HepG2 (cell line): ENCODE measurements around the gene ING5. TPM values are rescaled to one million over a fixed set of nuclear protein-coding genes. Genes with fewer than 3 reads are reported as not detected.
A peak's percentile ranks its signal among the peaks of the same experiment; 100 is the strongest.

ENCODE experiments used
- DMAP1 ChIP-seq: IDR thresholded peaks from 2 replicates; pipeline ENCODE4 v1.6.1; 2016
- HNRNPK ChIP-seq: fragments of 200-400 bp; formaldehyde crosslinking; IDR thresholded peaks from 2 replicates; pipeline ENCODE4 v1.6.1; 2018; ENCODE audit warnings: low read length, low read depth, moderate library complexity, mild to moderate bottlenecking; ENCODE audit not compliant: poor library complexity, severe bottlenecking
- HNRNPL ChIP-seq: fragments of 200-400 bp; formaldehyde crosslinking; IDR thresholded peaks from 2 replicates; pipeline ENCODE4 v1.6.1; 2017; ENCODE audit warnings: mild to moderate bottlenecking, low read depth, low read length
- MBD4 ChIP-seq: IDR thresholded peaks from 2 replicates; pipeline ENCODE4 v1.6.1; 2012; ENCODE audit warnings: low read length, inconsistent platforms, borderline replicate concordance
- MED1 ChIP-seq: sonication (generic); formaldehyde crosslinking; IDR thresholded peaks from 2 replicates; pipeline ENCODE4 v1.4.0; 2020; ENCODE audit warnings: missing genetic modification reagents
- ZKSCAN8 ChIP-seq: IDR thresholded peaks from 2 replicates; pipeline ENCODE4 v1.6.1; 2016; ENCODE audit warnings: borderline replicate concordance, missing genetic modification reagents, missing compliant biosample characterization
- ZNF367 ChIP-seq: sonication (generic); formaldehyde crosslinking; IDR thresholded peaks from 2 replicates; pipeline ENCODE4 v1.4.0; 2020; ENCODE audit warnings: missing genetic modification reagents, borderline replicate concordance
- ZNF558 ChIP-seq: sonication (generic); formaldehyde crosslinking; IDR thresholded peaks from 2 replicates; pipeline ENCODE4 v1.9.0; 2022; ENCODE audit warnings: mild to moderate bottlenecking, missing genetic modification reagents, borderline replicate concordance
- ZNF747 ChIP-seq: sonication (generic); formaldehyde crosslinking; IDR thresholded peaks from 2 replicates; pipeline ENCODE4 v1.8.1; 2023; ENCODE audit warnings: missing genetic modification reagents, mild to moderate bottlenecking, borderline replicate concordance
- ZNF780A ChIP-seq: sonication (generic); formaldehyde crosslinking; IDR thresholded peaks from 2 replicates; pipeline ENCODE4 v1.8.0; 2022; ENCODE audit warnings: mild to moderate bottlenecking, missing genetic modification reagents, moderate library complexity
- ZSCAN29 ChIP-seq: sonication (generic); formaldehyde crosslinking; conservative IDR thresholded peaks from 2 replicates; pipeline ENCODE4 v1.4.0; 2020; ENCODE audit warnings: mild to moderate bottlenecking, missing genetic modification reagents
- polyA plus RNA-seq, 8 experiments: library from polyadenylated mRNA; depleted of rRNA in 3 of 8; stranded (reverse) in 7 of 8; unstranded in 1 of 8; fragments of >200 nt; fragmentation: Illumina TruSeq in 4 of 8; extraction: Trizol in 4 of 8; gene quantifications; 2 replicates each; pipeline versions ENCODE4 v1.2.1 to v1.2.3, GENCODE V29; 2011 to 2016; ENCODE audit warnings: low read depth in 4 of 8, missing spikeins in 1 of 8, mixed read lengths in 1 of 8; ENCODE audit not compliant: insufficient read depth in 1 of 8
- total RNA-seq, 5 experiments: library from RNA; depleted of rRNA; stranded (reverse); fragments of >200 nt; fragmentation: Illumina TruSeq; extraction: Trizol; gene quantifications; 2 replicates each; pipeline ENCODE4 v1.2.3, GENCODE V29; 2016; ENCODE audit warnings: low read depth in 1 of 5
- TF ChIP-seq, protein P1 (sequence below): sonication (generic); formaldehyde crosslinking; IDR thresholded peaks from 2 replicates; pipeline ENCODE4 v1.5.0; 2020; ENCODE audit warnings: missing genetic modification reagents
- TF ChIP-seq, protein P2 (sequence below): sonication (generic); formaldehyde crosslinking; IDR thresholded peaks from 2 replicates; pipeline ENCODE4 v1.4.0; 2020; ENCODE audit warnings: missing genetic modification reagents, mild to moderate bottlenecking, borderline replicate concordance
- TF ChIP-seq, protein P3 (sequence below): sonication (generic); formaldehyde crosslinking; IDR thresholded peaks from 2 replicates; pipeline ENCODE4 v1.4.0; 2020; ENCODE audit warnings: mild to moderate bottlenecking, missing genetic modification reagents
- TF ChIP-seq, protein P4 (sequence below): IDR thresholded peaks from 2 replicates; pipeline ENCODE4 v1.6.1; 2018; ENCODE audit warnings: missing genetic modification reagents
- TF ChIP-seq, protein P5 (sequence below): sonication (generic); formaldehyde crosslinking; IDR thresholded peaks from 2 replicates; pipeline ENCODE4 v1.9.0; 2021; ENCODE audit warnings: missing genetic modification reagents, borderline replicate concordance

Gene ING5
- total and polyA plus RNA-seq, 2 of the 13 experiments (the other 11 are each of a cell fraction or from before 2014, with no cell fraction given), result 61.9 to 71.9 TPM

DNA sequence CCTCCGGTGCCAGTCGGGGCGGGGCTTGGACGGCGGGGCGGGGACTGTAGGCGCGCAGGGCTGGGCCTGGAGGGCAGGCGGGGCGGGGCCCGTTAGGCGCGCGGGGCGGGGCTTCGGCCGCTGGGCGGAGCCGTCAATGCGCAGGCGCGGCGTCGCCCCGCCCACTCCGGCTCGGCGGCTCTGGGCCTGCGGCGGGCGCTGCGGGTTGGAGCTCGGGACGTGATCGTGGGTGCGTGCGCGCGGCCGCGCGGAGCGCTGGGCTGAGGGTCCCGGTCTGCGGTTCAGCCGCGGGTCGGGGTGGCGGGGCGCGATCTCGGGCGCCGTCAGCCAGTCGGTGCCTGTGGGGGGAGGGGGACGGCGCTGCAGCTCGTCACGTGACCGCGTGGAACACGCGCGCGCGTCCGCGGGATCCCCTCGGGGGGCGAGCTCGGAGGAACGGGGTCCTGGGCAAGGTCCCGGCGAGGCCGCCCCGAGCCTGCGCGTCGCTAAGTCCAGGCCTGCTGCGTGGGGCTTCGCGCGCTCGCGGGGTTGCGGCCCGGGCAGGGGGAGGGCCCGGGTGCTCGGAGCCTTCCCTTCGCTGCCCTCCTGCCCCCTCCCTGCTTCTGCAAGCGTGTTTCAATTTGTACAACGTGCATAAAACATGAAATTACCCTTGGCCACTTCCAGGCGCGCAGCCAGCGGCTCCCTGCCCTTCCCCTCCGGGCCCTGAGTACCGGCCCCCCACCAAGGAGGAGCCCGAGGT lies 32.8 kb downstream of the ING5 start, which contains the start of gene D2HGDH (continued):
- no peak for TF ChIP-seq ZSCAN29 (CRISPR knock-in tag)
- peak; percentile 15; the same call in 1 of the 2 replicates for TF ChIP-seq ZNF367 (CRISPR knock-in tag)
- no peak for TF ChIP-seq ZNF747 (CRISPR knock-in tag)
- no peak for TF ChIP-seq MBD4
- TF ChIP-seq MED1 (CRISPR knock-in tag), result peak; percentile 14; the same call in 1 of the 2 replicates
- no peak for TF ChIP-seq ZKSCAN8 (CRISPR knock-in tag)
- 0 out of 2 replicates have a peak, but pooled peaks have one; percentile 3 for TF ChIP-seq ZNF780A
- TF ChIP-seq, protein P1, sequence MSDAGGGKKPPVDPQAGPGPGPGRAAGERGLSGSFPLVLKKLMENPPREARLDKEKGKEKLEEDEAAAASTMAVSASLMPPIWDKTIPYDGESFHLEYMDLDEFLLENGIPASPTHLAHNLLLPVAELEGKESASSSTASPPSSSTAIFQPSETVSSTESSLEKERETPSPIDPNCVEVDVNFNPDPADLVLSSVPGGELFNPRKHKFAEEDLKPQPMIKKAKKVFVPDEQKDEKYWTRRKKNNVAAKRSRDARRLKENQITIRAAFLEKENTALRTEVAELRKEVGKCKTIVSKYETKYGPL, result no peak
- no peak; the same call in 1 of the 2 replicates for TF ChIP-seq DMAP1 (CRISPR knock-in tag)
- TF ChIP-seq, protein P2, sequence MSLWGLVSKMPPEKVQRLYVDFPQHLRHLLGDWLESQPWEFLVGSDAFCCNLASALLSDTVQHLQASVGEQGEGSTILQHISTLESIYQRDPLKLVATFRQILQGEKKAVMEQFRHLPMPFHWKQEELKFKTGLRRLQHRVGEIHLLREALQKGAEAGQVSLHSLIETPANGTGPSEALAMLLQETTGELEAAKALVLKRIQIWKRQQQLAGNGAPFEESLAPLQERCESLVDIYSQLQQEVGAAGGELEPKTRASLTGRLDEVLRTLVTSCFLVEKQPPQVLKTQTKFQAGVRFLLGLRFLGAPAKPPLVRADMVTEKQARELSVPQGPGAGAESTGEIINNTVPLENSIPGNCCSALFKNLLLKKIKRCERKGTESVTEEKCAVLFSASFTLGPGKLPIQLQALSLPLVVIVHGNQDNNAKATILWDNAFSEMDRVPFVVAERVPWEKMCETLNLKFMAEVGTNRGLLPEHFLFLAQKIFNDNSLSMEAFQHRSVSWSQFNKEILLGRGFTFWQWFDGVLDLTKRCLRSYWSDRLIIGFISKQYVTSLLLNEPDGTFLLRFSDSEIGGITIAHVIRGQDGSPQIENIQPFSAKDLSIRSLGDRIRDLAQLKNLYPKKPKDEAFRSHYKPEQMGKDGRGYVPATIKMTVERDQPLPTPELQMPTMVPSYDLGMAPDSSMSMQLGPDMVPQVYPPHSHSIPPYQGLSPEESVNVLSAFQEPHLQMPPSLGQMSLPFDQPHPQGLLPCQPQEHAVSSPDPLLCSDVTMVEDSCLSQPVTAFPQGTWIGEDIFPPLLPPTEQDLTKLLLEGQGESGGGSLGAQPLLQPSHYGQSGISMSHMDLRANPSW (CRISPR knock-in tag), result no peak
- TF ChIP-seq ZNF558 (CRISPR knock-in tag), result peak; percentile 39; the same call in 1 of the 2 replicates
- peak; percentile 7 for TF ChIP-seq HNRNPK
- TF ChIP-seq, protein P3, sequence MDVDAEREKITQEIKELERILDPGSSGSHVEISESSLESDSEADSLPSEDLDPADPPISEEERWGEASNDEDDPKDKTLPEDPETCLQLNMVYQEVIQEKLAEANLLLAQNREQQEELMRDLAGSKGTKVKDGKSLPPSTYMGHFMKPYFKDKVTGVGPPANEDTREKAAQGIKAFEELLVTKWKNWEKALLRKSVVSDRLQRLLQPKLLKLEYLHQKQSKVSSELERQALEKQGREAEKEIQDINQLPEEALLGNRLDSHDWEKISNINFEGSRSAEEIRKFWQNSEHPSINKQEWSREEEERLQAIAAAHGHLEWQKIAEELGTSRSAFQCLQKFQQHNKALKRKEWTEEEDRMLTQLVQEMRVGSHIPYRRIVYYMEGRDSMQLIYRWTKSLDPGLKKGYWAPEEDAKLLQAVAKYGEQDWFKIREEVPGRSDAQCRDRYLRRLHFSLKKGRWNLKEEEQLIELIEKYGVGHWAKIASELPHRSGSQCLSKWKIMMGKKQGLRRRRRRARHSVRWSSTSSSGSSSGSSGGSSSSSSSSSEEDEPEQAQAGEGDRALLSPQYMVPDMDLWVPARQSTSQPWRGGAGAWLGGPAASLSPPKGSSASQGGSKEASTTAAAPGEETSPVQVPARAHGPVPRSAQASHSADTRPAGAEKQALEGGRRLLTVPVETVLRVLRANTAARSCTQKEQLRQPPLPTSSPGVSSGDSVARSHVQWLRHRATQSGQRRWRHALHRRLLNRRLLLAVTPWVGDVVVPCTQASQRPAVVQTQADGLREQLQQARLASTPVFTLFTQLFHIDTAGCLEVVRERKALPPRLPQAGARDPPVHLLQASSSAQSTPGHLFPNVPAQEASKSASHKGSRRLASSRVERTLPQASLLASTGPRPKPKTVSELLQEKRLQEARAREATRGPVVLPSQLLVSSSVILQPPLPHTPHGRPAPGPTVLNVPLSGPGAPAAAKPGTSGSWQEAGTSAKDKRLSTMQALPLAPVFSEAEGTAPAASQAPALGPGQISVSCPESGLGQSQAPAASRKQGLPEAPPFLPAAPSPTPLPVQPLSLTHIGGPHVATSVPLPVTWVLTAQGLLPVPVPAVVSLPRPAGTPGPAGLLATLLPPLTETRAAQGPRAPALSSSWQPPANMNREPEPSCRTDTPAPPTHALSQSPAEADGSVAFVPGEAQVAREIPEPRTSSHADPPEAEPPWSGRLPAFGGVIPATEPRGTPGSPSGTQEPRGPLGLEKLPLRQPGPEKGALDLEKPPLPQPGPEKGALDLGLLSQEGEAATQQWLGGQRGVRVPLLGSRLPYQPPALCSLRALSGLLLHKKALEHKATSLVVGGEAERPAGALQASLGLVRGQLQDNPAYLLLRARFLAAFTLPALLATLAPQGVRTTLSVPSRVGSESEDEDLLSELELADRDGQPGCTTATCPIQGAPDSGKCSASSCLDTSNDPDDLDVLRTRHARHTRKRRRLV (CRISPR knock-in tag), result no peak
- TF ChIP-seq, protein P4, sequence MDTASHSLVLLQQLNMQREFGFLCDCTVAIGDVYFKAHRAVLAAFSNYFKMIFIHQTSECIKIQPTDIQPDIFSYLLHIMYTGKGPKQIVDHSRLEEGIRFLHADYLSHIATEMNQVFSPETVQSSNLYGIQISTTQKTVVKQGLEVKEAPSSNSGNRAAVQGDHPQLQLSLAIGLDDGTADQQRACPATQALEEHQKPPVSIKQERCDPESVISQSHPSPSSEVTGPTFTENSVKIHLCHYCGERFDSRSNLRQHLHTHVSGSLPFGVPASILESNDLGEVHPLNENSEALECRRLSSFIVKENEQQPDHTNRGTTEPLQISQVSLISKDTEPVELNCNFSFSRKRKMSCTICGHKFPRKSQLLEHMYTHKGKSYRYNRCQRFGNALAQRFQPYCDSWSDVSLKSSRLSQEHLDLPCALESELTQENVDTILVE (CRISPR knock-in tag), result no peak; the same call in 1 of the 2 replicates
- TF ChIP-seq, protein P5, sequence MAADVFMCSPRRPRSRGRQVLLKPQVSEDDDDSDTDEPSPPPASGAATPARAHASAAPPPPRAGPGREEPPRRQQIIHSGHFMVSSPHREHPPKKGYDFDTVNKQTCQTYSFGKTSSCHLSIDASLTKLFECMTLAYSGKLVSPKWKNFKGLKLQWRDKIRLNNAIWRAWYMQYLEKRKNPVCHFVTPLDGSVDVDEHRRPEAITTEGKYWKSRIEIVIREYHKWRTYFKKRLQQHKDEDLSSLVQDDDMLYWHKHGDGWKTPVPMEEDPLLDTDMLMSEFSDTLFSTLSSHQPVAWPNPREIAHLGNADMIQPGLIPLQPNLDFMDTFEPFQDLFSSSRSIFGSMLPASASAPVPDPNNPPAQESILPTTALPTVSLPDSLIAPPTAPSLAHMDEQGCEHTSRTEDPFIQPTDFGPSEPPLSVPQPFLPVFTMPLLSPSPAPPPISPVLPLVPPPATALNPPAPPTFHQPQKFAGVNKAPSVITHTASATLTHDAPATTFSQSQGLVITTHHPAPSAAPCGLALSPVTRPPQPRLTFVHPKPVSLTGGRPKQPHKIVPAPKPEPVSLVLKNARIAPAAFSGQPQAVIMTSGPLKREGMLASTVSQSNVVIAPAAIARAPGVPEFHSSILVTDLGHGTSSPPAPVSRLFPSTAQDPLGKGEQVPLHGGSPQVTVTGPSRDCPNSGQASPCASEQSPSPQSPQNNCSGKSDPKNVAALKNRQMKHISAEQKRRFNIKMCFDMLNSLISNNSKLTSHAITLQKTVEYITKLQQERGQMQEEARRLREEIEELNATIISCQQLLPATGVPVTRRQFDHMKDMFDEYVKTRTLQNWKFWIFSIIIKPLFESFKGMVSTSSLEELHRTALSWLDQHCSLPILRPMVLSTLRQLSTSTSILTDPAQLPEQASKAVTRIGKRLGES, result no peak
- no peak for TF ChIP-seq HNRNPL
